Ascending aorta (tissue), 2 donors: ENCODE data around the gene TEKT2. TPM values are rescaled to one million over a fixed set of nuclear protein-coding genes. Genes with fewer than 3 reads are reported as not detected.
A peak's percentile ranks its signal among the peaks of the same experiment; 100 is the strongest.

Experiments used
- DNase-seq, 2 donors: peaks; one replicate each; pipeline ENCODE4 v3.0.0-alpha.2; 2019; ENCODE audit warnings: low spot score in 2 of 2
- H3K27ac ChIP-seq, 2 donors: fragments of 200-600 bp; sonication (generic); one replicate each; pipeline ENCODE4 v1.5.1; 2016 to 2017; ENCODE audit warnings: mild to moderate bottlenecking in 1 of 2
- H3K27me3 ChIP-seq: fragments of 200-600 bp; sonication (generic); one replicate; pipeline ENCODE4 v1.5.1; 2017
- H3K36me3 ChIP-seq, 2 donors: fragments of 200-600 bp; sonication (generic); one replicate each; pipeline ENCODE4 v1.5.1; 2016
- H3K4me1 ChIP-seq, 2 donors: fragments of 200-600 bp; sonication (generic); one replicate each; pipeline ENCODE4 v1.5.1; 2016 to 2017; ENCODE audit warnings: mild to moderate bottlenecking in 1 of 2
- H3K4me3 ChIP-seq, 2 donors: fragments of 200-600 bp; sonication (generic); one replicate each; pipeline ENCODE4 v1.5.1; 2016 to 2017; ENCODE audit warnings: mild to moderate bottlenecking in 1 of 2
- H3K9me3 ChIP-seq, 2 donors: fragments of 200-600 bp; sonication (generic); one replicate each; pipeline ENCODE4 v1.5.1; 2016
- intact Hi-C: fragments of 100-400 bp; cut with DNase I; formaldehyde crosslinking; loops from one replicate; pipeline ENCODE4 v1.15.1; 2023
- total RNA-seq: library from RNA; depleted of rRNA; stranded (reverse); fragments of >200 nt; gene quantifications from one replicate; pipeline ENCODE4 v1.1.0, GENCODE V29; 2016
- TF ChIP-seq, protein P1 (sequence below), 3 experiments: fragments of 200-600 bp in 2 of 3; fragments of 450-650 bp in 1 of 3; sonication (generic) in 2 of 3; IDR thresholded peaks; one replicate each; pipeline ENCODE4 v1.5.1; 2016 to 2019; ENCODE audit warnings: antibody characterized with exemption in 3 of 3, mild to moderate bottlenecking in 1 of 3, moderate library complexity in 1 of 3

The TEKT2 gene
- total RNA-seq, 1 donor from 2014 or later: not detected

GRCh38 chr1:36107394-36107793 is 23.5 kb downstream of the TEKT2 start:
- Histone ChIP-seq H3K4me3 (no peak overlapping the region), H3K9me3 (no peaks in the 10 kb centered on the region), H3K27me3 (no peaks in the 10 kb centered on the region), H3K27ac (no peak overlapping the region), H3K36me3 (no peaks in the 10 kb centered on the region), H3K4me1 (no peaks in the 10 kb centered on the region)
- no peak for DNase-seq
- TF ChIP-seq, protein P1, sequence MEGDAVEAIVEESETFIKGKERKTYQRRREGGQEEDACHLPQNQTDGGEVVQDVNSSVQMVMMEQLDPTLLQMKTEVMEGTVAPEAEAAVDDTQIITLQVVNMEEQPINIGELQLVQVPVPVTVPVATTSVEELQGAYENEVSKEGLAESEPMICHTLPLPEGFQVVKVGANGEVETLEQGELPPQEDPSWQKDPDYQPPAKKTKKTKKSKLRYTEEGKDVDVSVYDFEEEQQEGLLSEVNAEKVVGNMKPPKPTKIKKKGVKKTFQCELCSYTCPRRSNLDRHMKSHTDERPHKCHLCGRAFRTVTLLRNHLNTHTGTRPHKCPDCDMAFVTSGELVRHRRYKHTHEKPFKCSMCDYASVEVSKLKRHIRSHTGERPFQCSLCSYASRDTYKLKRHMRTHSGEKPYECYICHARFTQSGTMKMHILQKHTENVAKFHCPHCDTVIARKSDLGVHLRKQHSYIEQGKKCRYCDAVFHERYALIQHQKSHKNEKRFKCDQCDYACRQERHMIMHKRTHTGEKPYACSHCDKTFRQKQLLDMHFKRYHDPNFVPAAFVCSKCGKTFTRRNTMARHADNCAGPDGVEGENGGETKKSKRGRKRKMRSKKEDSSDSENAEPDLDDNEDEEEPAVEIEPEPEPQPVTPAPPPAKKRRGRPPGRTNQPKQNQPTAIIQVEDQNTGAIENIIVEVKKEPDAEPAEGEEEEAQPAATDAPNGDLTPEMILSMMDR (IDR thresholded peaks at IDR 0.05): no peak
- intact Hi-C loops: no loop called here

DNA sequence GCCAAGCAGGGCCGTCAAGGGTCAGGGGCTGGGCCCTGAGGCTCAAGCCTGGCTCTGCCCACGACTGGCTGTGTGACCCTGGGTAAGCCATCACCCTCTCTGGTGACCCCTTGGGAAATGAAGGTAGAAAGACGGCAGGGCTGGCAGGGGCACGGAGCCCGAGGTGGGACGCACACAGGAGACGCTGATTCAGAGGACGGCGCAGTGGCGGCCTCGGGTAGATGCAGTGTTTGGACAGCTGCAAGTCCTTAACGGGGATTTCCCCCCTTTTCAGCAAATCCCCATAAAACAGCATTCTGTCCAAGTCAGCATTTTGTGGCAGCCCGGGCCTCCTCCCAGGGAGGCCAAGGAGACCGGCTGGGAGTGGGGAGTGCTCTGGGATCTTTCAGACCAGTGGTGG is 24.4 kb downstream of the TEKT2 start:
- no peaks in the 10 kb centered on the region for H3K36me3 ChIP-seq
- H3K4me1 ChIP-seq: no peaks in the 10 kb centered on the region
- intact Hi-C loops: no loop called here
- no peaks in the 10 kb centered on the region for H3K27me3 ChIP-seq
- DNase-seq: no peak
- no peaks in the 10 kb centered on the region for H3K9me3 ChIP-seq
- H3K4me3 ChIP-seq: no peak overlapping the region
- TF ChIP-seq, protein P1 (IDR thresholded peaks at IDR 0.05): no peak
- H3K27ac ChIP-seq: no peak overlapping the region

GRCh38 chr1:36109041-36109679 is 25.3 kb downstream of the TEKT2 start:
- no peaks in the 10 kb centered on the region for H3K36me3 ChIP-seq
- no peak overlapping the region for H3K4me3 ChIP-seq
- no peaks in the 10 kb centered on the region for H3K27me3 ChIP-seq
- no peak overlapping the region for H3K27ac ChIP-seq
- no peak for DNase-seq
- H3K9me3 ChIP-seq: no peaks in the 10 kb centered on the region
- H3K4me1 ChIP-seq: no peaks in the 10 kb centered on the region
- intact Hi-C loops: no loop called here
- TF ChIP-seq, protein P1 (IDR thresholded peaks at IDR 0.05): no peak

DNA sequence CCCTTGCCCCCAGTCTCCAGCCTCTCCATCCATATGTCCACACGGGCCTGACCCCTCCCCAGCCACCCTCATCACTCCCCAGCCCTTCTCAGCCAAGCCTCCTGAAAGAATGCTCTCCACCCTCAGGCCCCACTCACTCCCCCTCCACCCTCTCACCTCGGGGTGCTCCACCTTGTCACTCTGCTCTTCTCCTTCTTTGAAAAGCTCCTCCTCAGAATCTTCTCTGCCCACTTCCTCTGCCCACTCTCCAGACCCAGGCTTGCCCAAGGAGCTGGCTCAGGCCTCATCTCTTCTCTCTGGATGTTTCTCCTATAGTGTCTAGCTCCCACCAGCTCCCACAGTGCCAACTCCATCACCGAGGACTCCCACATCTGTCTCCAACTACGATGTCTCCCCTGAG is 27.3 kb downstream of the TEKT2 start:
- Histone ChIP-seq H3K4me1 (peaks cover 6 to 13% of the 10 kb centered on the region in 2 donors), H3K36me3 (no peaks in the 10 kb centered on the region), H3K27ac (no peak overlapping the region), H3K27me3 (no peaks in the 10 kb centered on the region), H3K4me3 (no peak overlapping the region), H3K9me3 (no peaks in the 10 kb centered on the region)
- intact Hi-C loops: no loop called here
- TF ChIP-seq, protein P1 (IDR thresholded peaks at IDR 0.05): no peak
- no peak for DNase-seq

DNA sequence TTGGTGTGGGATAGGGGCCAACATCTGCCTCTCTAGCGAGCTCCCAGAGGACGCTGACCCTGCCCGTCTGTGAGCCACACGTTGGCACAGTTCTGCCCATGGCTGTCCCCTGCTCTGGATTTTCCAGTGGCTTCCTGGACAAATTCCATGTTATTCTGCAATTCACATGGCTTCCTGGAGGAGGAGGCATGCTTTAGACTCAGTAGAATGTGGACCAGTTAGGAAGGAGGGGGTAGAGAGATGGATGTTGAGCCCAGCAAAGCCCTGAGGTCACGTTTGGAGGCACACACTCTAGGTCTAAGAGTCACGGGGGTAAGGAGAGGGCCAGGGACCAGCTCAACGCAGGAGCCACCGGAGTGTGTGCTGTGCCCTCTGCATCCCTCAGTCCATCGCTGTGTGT is 28.9 kb downstream of the TEKT2 start:
- DNase-seq: no peak
- Histone ChIP-seq H3K27me3 (no peaks in the 10 kb centered on the region), H3K36me3 (no peaks in the 10 kb centered on the region), H3K4me3 (no peak overlapping the region), H3K27ac (peak overlapping the region; percentile 55 to 95), H3K4me1 (peaks cover 17 to 27% of the 10 kb centered on the region in 2 donors), H3K9me3 (no peaks in the 10 kb centered on the region)
- TF ChIP-seq, protein P1 (IDR thresholded peaks at IDR 0.05): no peak
- intact Hi-C loops: no loop called here
